ENCODE results near the gene TRIM52. TPM values are rescaled to one million over a fixed set of nuclear protein-coding genes. Genes with fewer than 3 reads are reported as not detected.
A peak's percentile ranks its signal among the peaks of the same experiment; 100 is the strongest.

TRIM52 gene
- total RNA-seq, 4 donors from 2014 or later: 2.0 to 11.1 (median 3.3) TPM

- Histone ChIP-seq H3K9me3 (no peaks in the 10 kb centered on the region), H3K27me3 (no peaks in the 10 kb centered on the region), H3K4me1 (peaks cover 8 to 47% (median 14%) of the 10 kb centered on the region in 3 donors), H3K36me3 (peaks cover 0 to 23% (median 0%) of the 10 kb centered on the region in 3 donors), H3K4me3 (peak overlapping the region; percentile 58 to 98 (median 78)), H3K27ac (peak overlapping the region; percentile 85 to 100 (median 98))
- TF ChIP-seq POLR2A (IDR thresholded peaks at IDR 0.05) (no peak), CTCF (IDR thresholded peaks at IDR 0.05) (no peak)
- 0 to 1% methylated on average over 14 to 17 of the region's 31 CpGs for WGBS, 2 donors
- intact Hi-C loops (cut with DNase I): no loop called here
- DNase-seq: no peak
These were observed 37.1 kb downstream of the TRIM52 start for GRCh38 chr5:181223729-181224389.

GRCh38 chr5:181223058-181223728 is 37.8 kb downstream of the TRIM52 start, which contains the start of gene TRIM41:
TRIM41 (plus strand) TSS chr5:181223281; CDS start chr5:181224000, 719 bp downstream.
- Histone ChIP-seq H3K36me3 (peaks cover 0 to 18% (median 0%) of the 10 kb centered on the region in 3 donors), H3K9me3 (no peaks in the 10 kb centered on the region), H3K27ac (peak within 1 kb of the TSS; percentile 85 to 100 (median 98)), H3K4me3 (peak within 1 kb of the TSS; percentile 58 to 98 (median 78)), H3K4me1 (peaks cover 11 to 54% (median 20%) of the 10 kb centered on the region in 3 donors), H3K27me3 (no peaks in the 10 kb centered on the region)
- intact Hi-C loops (cut with DNase I): no loop called here
- WGBS, 2 donors: 0 to 2% methylated on average over 16 to 17 of the region's 59 CpGs
- DNase-seq: no peak
- TF ChIP-seq POLR2A (IDR thresholded peaks at IDR 0.05) (peak in 3 of 4 donors; percentile 33 to 89 (median 87)), CTCF (IDR thresholded peaks at IDR 0.05) (peak in 2 of 6 experiments; percentile 20 to 27)

- 0% methylated on average over 14 to 16 of the region's 18 CpGs for WGBS, 2 donors
- peak overlapping the region; percentile 58 to 98 (median 78) for H3K4me3 ChIP-seq
- peaks cover 0 to 12% (median 0%) of the 10 kb centered on the region in 3 donors for H3K36me3 ChIP-seq
- H3K27me3 ChIP-seq: no peaks in the 10 kb centered on the region
- peaks cover 14 to 59% (median 20%) of the 10 kb centered on the region in 3 donors for H3K4me1 ChIP-seq
- intact Hi-C loops (cut with DNase I): no loop called here
- H3K9me3 ChIP-seq: no peaks in the 10 kb centered on the region
- H3K27ac ChIP-seq: peak overlapping the region; percentile 85 to 100 (median 98)
- no peak for DNase-seq
- TF ChIP-seq POLR2A (IDR thresholded peaks at IDR 0.05) (no peak), CTCF (IDR thresholded peaks at IDR 0.05) (peak in 1 of 6 experiments; percentile 46)
These were observed 38.3 kb downstream of the TRIM52 start for GRCh38 chr5:181222630-181223057.

GRCh38 chr5:181221792-181222629 is 38.9 kb downstream of the TRIM52 start:
- no peak for TF ChIP-seq POLR2A (IDR thresholded peaks at IDR 0.05)
- TF ChIP-seq CTCF (IDR thresholded peaks at IDR 0.05): peak in 1 of 6 experiments; percentile 11
- Histone ChIP-seq H3K27me3 (no peaks in the 10 kb centered on the region), H3K36me3 (peaks cover 0 to 6% (median 0%) of the 10 kb centered on the region in 3 donors), H3K9me3 (no peaks in the 10 kb centered on the region), H3K27ac (peak overlapping the region; percentile 85 to 100 (median 98)), H3K4me3 (peak overlapping the region; percentile 58 to 98 (median 78)), H3K4me1 (peaks cover 15 to 65% (median 20%) of the 10 kb centered on the region in 3 donors)
- no peak for DNase-seq
- WGBS, 2 donors: 2 to 3% methylated on average over 16 to 41 of the region's 50 CpGs
- intact Hi-C loops (cut with DNase I): no loop called here

Measured in esophagus squamous epithelium (tissue), 5 donors.